NCI-H1105 (cell line): ENCODE data around the gene INO80B.
A peak's percentile ranks its signal among the peaks of the same experiment; 100 is the strongest.
"Not testable (repeated sequence)": the region's sequence is repeated elsewhere in the genome, so short reads cannot be mapped to it uniquely, and the experiment has no call there.

Experiments
- DNase-seq: peaks from one replicate; lab custom pipeline; 2025; lab: John Stamatoyannopoulos, UW

The INO80B gene

DNA sequence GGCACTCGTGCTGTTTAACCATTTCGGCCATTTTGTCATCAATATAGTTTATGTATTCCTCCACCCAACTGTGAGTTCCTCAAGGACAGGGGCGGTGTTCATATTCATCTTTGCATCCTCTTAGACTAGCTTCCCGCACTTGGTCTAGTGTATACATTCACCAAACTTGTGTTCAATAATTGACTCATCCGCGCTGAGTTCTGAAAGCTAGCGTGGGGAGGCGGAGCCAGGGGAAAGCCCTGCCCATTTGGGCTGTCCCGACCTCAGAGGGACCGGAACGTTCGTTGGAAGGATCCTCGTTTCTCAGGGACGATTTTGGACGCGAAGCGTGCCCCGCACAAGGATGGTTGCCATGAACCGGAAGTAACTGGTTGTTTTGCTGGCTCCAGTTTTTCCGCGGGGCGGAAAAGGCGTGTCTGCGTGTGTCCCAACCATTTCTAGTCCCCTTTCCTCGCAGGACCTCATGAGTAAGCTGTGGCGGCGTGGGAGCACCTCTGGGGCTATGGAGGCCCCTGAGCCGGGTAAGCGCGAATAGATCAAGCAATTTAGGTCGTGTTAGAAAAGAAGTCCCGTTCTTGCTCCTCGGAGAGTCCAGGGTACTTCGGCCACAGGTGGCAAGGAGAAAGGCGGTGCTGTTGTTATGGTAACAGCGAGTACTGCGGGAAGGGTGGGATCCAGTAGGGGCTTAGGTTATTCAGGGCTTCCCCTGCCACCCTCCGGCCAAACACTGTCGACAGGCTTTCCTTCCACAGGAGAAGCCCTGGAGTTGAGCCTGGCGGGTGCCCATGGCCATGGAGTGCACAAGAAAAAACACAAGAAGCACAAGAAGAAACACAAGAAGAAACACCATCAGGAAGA, at the start of gene INO80B:
Gene INO80B, plus strand, starts transcription at position 434 of the 858 bp plus-strand sequence. Its CDS starts 30 bp downstream, at position 464.
- DNase-seq, result peak; percentile 88

DNA sequence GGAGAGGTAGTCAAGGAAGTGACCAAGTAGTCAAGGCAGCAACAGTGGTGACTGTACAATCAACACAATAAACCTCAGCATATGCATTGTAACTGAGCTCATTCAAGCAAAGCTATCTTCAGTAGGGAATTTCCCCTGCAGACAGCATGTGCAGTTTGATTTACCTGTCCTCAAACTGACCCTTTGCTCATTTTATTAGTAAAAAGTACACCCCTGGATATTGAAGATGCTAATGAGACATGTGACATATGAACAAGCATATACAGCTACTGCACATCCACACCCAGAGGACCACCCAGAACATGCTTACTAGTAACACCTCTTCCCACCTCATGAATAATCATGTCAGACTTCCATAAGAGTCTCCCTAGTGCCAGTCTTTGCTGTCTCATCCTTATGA, 48.9 kb upstream of the INO80B start:
- no peak for DNase-seq

DNA sequence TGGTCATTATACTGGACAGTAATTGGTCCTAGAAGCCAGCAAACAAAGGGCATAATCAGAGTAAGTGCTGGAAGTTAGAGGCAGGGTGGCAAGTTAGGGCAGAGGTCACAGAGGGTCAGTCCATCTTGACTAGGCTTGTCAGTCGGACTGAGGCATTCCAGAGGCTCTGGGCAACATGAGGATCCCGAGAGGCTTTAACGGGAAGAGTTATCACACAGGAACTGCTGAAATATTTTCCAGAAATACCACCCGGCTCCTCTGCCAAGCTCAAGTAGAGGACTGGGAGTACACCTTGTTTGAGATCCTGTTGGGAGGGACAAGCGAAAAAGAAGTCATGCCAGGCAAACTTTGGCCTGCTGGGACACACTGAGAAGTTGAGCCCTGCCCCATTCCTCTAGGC, 47.2 kb upstream of the INO80B start:
- DNase-seq, result no peak

DNA sequence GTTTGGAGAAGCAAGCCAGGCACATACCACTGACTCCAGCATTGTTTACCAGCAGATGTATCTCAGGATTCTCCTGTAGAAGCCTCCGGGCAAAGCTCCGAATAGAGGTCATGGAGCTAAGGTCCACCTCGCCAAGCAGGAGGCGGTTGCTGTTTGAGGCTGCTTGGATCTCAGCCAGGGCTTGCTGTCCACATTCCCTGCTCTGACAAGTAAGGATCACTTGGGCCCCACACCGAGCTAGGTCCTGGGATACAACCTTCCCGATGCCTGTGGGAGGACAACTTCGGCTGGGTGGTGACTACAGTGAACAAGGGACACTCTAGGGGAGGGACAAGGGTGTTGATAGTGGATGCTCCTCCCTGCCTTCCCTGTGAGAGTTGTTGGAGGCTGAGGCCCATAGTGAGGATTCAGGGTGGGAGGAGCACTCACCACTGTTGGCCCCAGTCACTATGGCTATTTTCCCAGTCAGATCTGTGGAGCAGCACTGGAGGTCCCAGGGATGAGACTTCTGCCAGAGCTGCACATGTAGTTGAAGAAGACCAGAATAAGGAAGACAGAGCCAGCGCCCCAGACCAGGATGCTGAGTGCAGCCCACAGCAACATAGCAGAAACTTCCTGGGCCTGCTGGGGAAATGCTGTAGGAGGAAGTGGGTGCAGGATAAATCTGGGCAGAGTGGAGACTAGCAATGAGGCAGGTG, 41.7 kb upstream of the INO80B start:
- DNase-seq, result no peak

DNA sequence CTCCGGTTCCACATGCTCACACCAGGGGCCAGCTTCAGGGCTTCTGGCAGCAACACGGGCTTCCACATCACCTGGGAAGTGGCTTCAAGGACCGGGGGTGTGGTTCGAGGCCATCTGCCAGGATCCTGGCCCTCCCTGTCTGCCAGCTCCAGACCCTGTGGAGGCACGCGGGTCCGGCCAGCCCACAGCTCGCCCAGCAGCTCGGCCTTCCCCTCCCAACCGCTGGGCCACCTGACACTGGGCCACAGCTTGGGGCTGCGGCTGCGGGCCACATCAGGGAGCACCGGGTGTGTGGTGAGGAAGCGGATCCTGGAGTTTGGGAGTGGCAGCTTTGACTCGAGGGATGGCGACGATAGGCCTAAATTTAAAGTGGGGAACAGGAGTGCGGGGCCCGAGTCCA, 40.4 kb upstream of the INO80B start:
- DNase-seq, result no peak

DNA sequence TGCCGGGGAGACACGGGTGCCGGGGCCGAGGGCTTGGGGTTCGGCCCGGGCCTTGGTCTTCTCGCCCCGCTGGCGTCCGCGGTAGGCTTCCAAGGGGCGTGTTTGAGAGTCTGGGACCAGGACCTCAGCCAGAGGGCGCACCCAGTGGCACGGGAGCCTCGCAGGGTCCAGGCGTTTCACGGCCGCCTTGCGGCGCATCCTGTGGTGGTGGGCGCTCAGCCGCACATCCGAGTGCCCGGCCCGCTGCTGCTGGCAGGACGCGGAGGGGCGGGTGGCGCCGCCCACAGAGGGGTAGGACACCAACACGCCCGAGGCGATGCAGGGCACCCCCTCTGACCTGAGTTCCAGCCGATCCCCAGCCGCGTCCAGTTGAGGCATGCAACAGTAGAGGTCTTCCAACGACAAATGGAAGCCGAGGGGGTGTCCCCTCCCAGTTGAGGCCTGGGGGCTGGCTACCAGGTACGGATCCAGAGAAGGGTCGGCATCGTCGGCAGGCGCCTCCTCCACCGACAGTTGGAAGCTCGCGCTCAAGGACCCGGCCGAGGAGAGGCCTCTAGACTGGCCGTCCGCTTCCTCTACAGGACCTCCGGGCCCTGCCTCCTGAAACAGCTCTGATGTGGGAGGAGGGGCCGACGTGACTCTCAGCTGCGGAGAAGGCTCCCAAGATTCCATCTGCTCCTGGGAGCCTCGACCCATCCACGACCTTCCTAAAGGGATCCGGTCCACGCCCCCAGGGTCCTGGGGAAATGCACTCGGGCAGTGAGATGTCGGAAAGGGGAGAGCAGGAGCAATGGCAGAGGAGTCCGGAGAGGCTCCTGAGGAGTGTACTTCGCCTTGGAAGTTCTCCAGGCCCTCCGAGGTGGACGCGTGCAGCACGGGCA, 39.8 kb upstream of the INO80B start:
- peak; percentile 33 for DNase-seq

DNA sequence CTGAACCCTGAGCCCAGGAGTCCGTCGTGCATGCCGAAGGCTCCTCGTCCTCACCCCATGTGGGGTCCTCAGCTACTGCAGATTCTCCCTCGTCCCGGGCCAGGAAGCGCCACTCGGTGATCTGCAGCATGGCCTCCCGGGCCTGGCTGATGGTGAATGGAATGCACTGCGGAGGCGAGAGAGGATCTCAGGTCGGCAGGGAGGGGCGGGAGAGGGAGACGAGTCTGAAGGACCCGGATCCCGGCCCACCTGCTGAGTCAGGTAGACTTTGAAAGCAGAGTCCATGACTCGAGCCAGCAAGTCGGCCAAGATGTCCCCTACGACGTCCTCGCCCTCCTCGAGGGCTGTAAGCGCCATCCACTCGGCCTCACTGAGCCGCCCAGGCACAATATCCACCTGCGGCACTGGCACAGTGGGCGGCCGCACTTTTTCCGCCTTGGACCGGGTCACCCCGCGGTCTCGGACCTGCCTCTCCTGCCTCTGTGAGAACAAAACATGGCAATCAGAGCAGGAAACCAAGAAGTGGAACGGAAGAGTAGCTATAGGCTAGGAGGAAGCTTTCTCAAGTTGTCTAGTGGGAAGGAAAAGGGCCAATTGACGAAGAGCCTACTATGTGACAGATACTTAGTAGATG, 39.0 kb upstream of the INO80B start:
- no peak for DNase-seq

DNA sequence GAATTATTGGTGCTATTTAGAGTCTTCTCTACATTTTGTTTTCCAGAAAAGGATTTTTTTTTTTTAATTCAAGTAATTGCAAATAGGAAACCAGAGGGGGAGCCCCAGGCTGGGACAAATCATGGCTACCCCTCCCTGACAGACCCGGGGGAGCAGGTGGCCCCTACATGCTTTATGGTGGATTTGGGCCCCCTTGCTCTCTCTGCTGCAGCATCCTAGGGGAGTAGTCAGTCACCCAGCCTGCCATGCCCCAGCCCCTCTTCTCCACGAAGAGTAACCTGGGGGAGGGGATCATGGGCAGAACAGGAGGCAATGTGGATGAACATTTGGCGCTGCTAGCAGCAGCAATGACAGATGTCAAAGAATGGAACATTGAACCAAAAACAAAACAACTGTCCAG, 38.1 kb upstream of the INO80B start:
- DNase-seq, result no peak

DNA sequence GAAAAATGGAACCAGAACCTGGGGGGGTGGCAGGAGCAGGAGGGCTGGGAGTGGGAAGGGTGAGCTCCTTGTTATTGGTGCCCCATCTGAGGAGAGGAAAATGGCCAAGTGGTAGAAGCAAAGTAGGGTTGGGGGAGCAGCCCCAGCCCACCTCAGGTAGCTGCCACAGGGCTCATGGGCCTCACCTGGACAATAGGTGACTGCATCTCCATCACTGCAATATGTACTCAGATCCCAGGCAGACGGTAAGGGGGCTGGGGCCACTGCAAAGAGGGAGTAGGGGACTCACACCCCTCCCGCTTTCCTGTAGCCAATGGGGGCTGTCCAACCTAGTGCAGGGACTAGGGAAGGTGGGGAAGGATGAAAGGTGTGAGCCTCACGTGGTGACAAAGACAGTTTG, 37.7 kb upstream of the INO80B start:
- DNase-seq, result no peak

DNA sequence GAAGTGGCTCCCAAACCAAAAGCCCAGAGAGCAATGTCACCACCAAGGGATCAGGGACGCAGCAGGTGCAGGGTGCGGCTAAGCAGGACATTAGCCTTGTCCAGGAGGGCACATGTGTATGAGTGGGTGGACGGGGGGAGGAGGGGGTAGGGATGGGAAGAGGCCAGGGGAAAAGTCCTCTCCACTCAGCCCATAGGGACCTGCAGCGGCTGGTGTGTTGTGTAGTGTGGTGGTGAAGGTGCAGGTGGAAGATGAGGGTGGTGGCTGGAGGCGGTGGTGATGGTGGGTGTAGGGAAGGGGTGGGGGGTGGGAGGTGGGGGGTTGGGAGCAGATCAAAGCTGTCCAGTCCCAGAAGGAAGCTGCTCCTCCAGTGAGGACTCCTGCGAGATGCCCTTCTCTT, 37.1 kb upstream of the INO80B start:
- no peak for DNase-seq

DNA sequence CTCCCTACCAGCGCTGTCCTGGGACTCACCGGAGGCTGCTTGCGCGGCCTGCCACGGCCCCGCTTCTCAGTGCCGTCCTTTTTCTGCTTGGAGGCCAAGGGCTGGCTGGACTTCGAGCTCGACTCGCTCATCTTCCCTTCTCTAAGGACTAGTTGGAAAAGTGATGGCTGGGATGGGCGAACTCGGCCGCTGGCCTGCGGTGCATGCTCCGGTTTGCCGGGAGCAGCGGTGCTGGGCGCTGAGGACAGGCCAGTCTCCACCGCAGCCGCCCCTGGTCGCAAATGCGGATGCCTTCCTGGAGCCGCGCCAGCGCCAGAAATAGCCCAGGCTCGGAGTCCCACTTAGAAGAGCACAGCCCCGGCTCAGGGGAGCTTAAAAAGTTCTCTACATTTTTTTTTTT, 36.6 kb upstream of the INO80B start:
- DNase-seq, result no peak

DNA sequence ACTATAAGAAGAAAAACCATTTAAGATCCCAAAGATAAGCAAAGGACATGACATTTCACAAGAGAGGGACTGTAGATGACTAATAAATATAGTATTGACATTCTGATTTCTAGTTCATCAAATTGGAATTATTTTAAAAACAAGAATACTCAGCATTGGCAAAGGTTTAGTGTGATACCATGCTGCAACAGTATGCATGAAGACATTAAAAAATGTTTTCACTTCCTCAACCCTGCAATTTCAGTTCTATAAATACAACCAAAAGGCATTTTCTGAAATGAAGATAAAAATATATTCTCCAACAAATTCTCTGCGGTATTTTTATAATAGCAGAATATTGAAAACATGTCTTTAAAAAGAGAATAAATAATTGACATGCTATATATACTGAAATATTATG, 35.5 kb upstream of the INO80B start:
- no peak for DNase-seq

DNA sequence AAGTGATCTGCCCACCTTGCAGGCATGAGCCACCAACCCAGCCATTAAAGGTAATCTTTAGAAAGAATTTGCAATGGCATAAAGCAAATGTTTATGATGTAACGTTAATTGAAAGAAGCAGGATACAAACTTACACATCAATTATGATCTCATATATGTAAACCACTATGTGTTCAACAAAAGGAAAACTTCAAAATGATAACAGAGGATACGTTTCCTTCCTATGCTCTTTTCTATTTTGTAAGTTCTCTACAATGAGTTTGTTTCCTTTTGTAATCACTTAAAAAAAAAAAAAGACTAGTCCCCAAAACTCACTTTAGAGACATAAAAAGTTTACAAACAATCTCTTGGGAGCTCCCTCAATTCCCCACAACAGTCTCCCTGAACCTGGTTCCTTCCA, 34.9 kb upstream of the INO80B start:
- no peak for DNase-seq

DNA sequence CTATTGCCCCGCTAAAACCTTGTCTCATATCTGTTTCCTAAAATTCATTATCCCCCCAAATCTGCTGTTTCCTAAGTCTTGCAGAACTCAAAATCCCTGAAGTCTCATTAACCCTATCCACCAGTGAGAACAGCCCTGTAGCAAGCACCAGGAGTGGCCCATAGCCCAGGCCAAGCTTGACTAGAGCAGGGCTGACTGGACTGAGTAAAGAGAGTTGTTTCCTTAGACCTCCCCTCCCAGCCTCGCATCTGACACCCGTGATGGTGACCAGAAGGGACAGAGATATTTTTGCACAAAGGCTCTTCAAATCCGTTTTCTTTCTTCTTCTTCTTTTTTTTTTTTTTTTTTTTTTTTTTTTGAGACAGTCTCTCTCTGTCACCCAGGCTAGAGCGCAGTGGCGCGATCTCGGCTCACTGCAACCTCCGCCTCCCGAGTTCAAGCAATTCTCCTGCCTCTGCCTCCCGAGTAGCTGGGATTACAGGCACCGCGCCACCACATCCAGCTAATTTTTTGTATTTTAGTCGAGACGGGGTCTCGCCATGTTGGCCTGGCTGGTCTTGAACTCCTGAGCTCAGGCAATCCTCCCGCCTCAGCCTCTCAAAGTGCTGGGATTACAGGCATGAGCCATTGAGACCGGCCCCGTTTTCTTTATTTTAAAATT, 34.3 kb upstream of the INO80B start:
- not testable (repeated sequence) for DNase-seq

DNA sequence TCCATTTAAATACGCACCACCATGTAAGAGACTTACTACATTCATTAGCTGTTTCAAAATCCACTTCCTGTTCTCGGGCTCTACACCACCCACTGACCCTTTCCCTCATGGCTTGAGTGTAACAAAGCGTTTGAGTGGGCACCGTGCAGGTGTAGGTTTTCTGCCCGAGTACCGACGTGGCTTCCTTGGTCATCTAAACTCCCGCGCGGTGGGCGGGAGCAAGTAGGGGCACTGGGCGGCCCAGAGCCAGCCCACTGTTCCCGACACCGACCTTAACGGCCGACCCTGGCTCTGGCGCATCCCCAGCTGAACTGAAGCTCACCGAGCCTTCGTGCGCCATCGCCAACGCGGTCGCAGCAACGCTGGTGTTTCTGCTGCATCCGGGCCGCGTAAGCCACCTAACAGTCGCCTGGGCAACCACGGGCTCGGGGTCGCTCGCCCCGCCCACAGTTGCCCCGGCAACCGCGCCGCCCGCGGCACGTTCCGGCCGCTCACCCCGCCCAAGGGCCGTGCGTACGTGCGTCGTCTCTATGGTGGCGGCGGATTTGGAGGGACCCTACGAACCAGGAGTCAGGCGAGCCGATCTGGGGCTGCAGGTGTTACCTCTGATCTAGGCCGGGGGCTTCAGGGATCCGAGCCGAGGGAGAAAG, 33.5 kb upstream of the INO80B start, which contains the start of the genes C2orf81 and WDR54:
Gene C2orf81, minus strand, starts transcription at position 399 of the 650 bp plus-strand sequence. Its CDS starts 59 bp downstream, at position 340.
Gene WDR54, plus strand, starts transcription at position 510 of the 650 bp plus-strand sequence. CDS start 424 bp downstream, outside the sequence.
- peak; percentile 92 for DNase-seq

DNA sequence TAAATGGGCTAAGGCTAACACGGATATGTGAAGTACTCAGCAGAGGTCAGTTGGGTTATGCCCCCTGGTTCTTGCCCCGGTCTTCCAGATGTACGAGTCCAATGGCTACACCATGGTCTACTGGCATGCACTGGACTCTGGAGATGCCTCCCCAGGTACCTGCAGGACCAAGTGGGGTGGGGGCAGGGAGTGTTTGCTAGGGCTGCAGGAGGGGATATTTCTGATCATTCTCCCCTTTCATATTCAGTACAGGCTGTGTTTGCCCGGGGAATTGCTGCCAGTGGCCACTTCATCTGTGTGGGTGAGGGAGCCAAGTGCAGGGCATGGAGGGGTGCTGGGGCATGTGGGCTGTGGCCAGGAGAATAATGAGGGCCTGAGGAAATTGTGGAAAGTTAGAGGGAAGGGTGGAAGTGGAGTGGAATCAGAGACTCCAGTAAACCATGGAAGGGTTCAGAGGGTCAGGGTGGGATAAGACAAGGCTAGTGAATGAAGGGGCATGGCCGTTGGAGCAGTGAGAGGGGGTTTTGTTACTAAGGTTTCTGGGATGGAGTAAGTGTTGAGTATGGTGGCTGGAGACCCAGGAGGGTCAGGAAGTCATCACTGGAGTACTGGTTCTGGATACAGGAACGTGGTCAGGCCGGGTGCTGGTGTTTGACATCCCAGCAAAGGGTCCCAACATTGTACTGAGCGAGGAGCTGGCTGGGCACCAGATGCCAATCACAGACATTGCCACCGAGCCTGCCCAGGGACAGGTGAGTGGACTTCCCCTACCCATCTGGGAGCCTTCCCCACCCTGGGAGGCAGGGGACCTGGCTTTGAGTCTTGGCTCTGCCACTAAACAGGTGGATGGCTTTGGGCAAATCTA, 31.4 kb upstream of the INO80B start:
- no peak for DNase-seq

DNA sequence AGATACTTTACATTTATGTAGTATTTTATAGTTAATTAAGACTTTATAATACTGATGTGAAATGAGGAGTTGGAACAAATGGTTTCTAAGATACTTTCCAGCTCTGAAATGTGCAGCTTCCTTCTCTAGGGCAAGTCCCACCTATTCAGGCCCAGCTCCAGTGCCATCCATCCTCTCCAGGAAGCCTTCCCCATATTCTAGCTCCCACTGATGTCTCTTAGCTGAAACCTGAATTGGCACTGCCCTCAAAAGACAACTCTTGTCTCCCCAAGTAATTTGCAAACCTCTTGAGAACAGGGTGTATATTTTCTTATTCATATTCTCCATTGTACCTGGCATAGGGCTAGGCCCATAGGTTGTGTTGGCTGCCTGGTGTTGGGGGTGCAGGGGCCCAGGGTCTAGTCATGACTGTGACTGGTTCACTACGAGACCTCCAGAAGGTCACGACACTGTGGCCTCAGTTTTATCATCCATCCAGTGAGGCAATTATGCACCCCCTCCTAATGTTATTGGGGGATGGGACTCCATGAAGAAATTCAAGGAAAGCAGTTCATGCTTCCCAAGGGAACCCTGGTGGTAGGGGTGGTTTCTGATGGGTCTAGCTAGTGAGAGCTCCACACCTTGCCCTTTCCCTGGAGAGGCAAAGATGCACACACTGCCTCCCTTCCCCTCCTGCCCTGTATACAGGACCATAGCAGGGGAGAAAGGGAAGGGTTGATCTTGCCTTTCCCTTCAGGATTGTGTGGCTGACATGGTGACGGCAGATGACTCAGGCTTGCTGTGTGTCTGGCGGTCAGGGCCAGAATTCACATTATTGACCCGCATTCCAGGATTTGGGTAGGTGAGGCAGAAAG, 30.5 kb upstream of the INO80B start:
- no peak for DNase-seq

DNA sequence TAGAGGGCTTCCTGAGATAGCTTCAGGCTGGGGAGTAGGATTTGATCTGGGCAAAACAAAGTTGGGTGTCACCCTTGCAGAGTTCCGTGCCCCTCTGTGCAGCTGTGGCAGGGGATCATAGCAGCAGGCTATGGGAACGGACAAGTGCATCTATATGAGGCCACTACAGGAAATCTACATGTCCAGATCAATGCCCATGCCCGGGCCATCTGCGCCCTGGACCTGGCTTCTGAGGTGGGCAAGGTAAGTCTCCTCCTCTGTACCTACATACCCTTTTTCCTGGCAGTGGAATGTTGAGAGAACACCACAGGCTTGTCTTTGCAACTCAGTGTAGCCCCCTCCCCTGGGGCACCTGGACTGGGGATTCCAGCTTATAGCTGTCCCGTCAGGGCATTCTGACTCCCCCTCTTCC, 29.9 kb upstream of the INO80B start:
- no peak for DNase-seq

DNA sequence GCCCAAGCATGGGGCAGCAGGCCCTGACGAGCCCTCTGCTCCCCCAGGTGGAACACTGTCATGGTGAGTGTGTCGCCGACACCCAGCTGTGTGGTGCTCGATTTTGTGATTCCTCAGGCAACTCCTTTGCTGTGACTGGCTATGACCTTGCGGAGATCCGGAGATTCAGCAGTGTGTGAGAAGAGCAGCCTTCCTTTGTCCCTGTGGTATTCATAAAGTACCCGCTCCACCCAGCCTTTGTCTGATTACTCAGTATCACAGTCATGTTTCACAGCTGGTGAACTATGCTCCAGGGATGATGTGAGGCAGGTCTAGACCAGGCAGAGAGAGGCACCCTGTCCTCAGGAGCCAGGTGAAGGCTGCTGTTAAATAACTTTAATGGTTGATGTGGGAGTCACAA, 29.4 kb upstream of the INO80B start:
- no peak for DNase-seq
